ENCODE data around the gene VIPR2. TPM values are rescaled to one million over a fixed set of nuclear protein-coding genes. Genes with fewer than 3 reads are reported as not detected.

Gene VIPR2
- total RNA-seq, 1 donor from 2014 or later: 0.07 TPM

- DNase-seq (ENCODE audit: low spot score): no peak
- Mint-ChIP-seq H3K9me3 (ENCODE audit: low read depth) (peaks cover 9% of the 10 kb centered on the region), H3K4me1 (ENCODE audit: low read depth) (no peaks in the 10 kb centered on the region), H3K27me3 (ENCODE audit: low read depth) (peaks cover 40% of the 10 kb centered on the region), H3K4me3 (ENCODE audit: unreplicated experiment) (no peak overlapping the region), H3K27ac (ENCODE audit: unreplicated experiment) (no peak overlapping the region), H3K36me3 (ENCODE audit: low read depth) (no peaks in the 10 kb centered on the region)
- TF ChIP-seq CTCF (IDR thresholded peaks at IDR 0.05): no peak
Observed at GRCh38 chr7:158996214-158997109, 148.2 kb downstream of the VIPR2 start.

GRCh38 chr7:158995514-158995913, 149.2 kb downstream of the VIPR2 start:
- H3K27ac Mint-ChIP-seq (ENCODE audit: unreplicated experiment): no peak overlapping the region
- peaks cover 45% of the 10 kb centered on the region for H3K27me3 Mint-ChIP-seq (ENCODE audit: low read depth)
- no peaks in the 10 kb centered on the region for H3K4me1 Mint-ChIP-seq (ENCODE audit: low read depth)
- TF ChIP-seq CTCF (IDR thresholded peaks at IDR 0.05): no peak
- H3K4me3 Mint-ChIP-seq (ENCODE audit: unreplicated experiment): no peak overlapping the region
- no peak for DNase-seq (ENCODE audit: low spot score)
- H3K36me3 Mint-ChIP-seq (ENCODE audit: low read depth): no peaks in the 10 kb centered on the region
- peaks cover 9% of the 10 kb centered on the region for H3K9me3 Mint-ChIP-seq (ENCODE audit: low read depth)

GRCh38 chr7:158994687-158995086, 150.0 kb downstream of the VIPR2 start:
- Mint-ChIP-seq H3K36me3 (ENCODE audit: low read depth) (no peaks in the 10 kb centered on the region), H3K27ac (ENCODE audit: unreplicated experiment) (no peak overlapping the region), H3K9me3 (ENCODE audit: low read depth) (peaks cover 9% of the 10 kb centered on the region), H3K4me3 (ENCODE audit: unreplicated experiment) (no peak overlapping the region), H3K27me3 (ENCODE audit: low read depth) (peaks cover 47% of the 10 kb centered on the region), H3K4me1 (ENCODE audit: low read depth) (no peaks in the 10 kb centered on the region)
- DNase-seq (ENCODE audit: low spot score): no peak
- no peak for TF ChIP-seq CTCF (IDR thresholded peaks at IDR 0.05)

- no peaks in the 10 kb centered on the region for H3K4me1 Mint-ChIP-seq (ENCODE audit: low read depth)
- TF ChIP-seq CTCF (IDR thresholded peaks at IDR 0.05): no peak
- DNase-seq (ENCODE audit: low spot score): no peak
- H3K4me3 Mint-ChIP-seq (ENCODE audit: unreplicated experiment): no peak overlapping the region
- H3K36me3 Mint-ChIP-seq (ENCODE audit: low read depth): no peaks in the 10 kb centered on the region
- peaks cover 9% of the 10 kb centered on the region for H3K9me3 Mint-ChIP-seq (ENCODE audit: low read depth)
- no peak overlapping the region for H3K27ac Mint-ChIP-seq (ENCODE audit: unreplicated experiment)
- peaks cover 43% of the 10 kb centered on the region for H3K27me3 Mint-ChIP-seq (ENCODE audit: low read depth)
Observed at GRCh38 chr7:158993591-158993990, 151.1 kb downstream of the VIPR2 start.

GRCh38 chr7:158992759-158993158, 151.9 kb downstream of the VIPR2 start:
- no peak for DNase-seq (ENCODE audit: low spot score)
- H3K9me3 Mint-ChIP-seq (ENCODE audit: low read depth): peaks cover 9% of the 10 kb centered on the region
- no peak for TF ChIP-seq CTCF (IDR thresholded peaks at IDR 0.05)
- H3K4me3 Mint-ChIP-seq (ENCODE audit: unreplicated experiment): no peak overlapping the region
- peaks cover 43% of the 10 kb centered on the region for H3K27me3 Mint-ChIP-seq (ENCODE audit: low read depth)
- H3K4me1 Mint-ChIP-seq (ENCODE audit: low read depth): no peaks in the 10 kb centered on the region
- H3K36me3 Mint-ChIP-seq (ENCODE audit: low read depth): no peaks in the 10 kb centered on the region
- H3K27ac Mint-ChIP-seq (ENCODE audit: unreplicated experiment): no peak overlapping the region

All from chondrocyte (in vitro differentiated cells).